NCI-H2107 treated with DMSO at 0.1 percent for 48 hours (cell line): ENCODE results near the gene INPP5F.
"Not testable (repeated sequence)": the region's sequence is repeated elsewhere in the genome, so short reads cannot be mapped to it uniquely, and the experiment has no call there.

Experiments used
- DNase-seq: peaks from one replicate; lab custom pipeline; 2025; ENCODE audit not compliant: unreplicated experiment; lab: John Stamatoyannopoulos, UW

The INPP5F gene

DNA sequence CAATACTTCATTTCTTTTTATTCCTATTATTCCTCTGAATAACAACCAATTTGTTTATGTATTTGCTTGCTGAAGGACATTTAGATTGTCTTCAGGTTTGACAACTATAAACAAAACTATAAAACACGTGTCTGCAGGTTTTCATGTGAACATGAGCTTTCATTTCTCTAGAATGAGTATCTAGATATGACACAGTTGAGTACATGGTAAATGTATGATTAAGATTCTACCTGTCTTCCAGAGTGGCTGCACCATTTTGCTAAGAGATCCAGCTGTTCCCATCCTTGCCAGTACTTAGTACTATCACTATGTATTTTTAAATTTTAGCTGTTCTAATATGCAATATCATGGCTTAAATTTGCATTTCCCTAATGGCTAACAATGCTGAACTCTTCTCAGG is 136.7 kb downstream of the INPP5F start:
- no peak for DNase-seq

- DNase-seq: no peak
Measured at GRCh38 chr10:119863951-119864565, 138.2 kb downstream of the INPP5F start.

- no peak for DNase-seq
Measured at GRCh38 chr10:119865699-119866240, 139.9 kb downstream of the INPP5F start.

DNA sequence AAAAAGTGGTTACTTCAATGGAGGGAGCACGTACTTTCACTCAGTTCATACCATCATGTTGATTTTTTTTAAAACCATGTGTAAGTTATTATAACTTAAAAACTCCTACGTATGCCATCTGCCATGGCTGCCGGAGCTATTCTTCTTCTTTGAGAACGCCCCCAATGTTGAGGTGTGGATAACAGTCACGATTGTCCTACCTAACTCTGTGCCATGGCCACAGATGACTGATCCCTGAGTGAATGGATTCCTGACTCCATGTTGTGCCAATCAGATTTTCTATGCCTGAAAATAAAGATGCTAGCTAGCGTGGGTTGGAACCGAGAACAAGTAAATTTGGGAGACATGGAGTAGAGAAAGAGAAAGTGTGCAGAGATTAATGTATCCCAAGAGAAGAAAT is 141.5 kb downstream of the INPP5F start:
- no peak for DNase-seq

DNA sequence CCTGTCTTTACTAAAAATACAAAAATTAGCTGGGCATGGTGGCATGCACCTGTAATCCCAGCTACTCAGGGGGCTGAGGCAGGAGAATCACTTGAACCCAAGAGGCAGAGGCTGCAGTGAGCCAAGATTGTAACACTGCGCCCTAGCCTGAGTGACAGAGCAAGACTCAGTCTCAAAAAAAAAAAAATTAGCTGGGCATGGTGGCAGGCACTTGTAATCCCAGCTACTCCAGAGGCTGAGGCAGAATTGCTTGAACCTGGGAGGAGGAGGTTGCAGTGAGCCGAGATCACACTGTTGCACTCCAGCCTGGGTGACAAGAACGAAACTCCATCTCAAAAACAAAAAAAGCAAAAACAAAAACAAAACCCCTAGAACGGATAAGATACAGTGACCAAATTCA is 143.5 kb downstream of the INPP5F start:
- not testable (repeated sequence) for DNase-seq

DNA sequence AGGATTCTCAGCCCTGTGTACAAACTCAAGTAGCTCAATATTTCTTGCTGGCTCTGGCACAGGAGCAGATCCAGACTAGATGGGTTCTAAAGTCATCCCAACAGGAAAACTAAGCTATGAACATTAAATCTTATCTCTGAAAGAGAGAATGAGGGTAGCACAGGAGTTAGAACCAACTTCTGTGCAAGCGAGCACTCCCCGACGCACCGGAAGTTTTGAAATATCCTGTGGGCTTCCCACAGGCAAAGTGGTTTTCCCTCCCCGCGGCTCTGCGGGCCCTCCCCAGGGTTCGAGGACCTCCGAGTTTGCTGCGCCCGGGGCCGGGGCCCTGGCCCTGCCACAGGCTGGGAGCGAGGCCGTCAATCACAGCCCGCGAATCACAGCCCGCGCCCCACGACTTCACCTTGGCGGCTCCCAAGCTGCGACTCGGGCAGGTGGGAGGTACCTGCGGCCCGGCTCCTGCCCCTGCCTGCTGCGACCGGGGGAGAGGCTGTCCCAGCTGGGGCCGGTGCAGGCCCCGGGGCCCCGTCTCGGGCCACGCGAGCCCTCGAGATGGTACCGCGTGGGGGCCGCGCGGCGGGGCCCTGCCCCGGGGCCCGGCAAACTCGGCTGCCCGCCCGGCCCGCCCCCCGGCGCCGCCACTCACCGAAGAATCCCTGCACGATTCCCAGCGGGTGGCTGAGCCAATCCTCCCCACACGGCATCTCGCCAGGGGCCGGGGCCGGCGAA is 146.2 kb downstream of the INPP5F start:
- no peak for DNase-seq

DNA sequence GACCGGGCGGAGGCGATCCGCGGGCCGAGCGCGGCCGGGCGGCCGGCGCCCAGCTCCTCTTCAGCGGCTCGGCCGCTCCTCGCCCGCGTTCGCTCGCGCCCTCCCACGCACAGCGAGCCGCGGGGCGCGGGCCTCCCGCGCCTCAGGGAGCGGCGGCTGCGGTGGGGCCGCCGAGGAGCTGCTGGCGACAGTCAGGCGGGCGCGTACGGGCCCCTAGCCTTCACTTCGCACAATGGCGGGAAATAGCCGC is 146.7 kb downstream of the INPP5F start, which contains the start of gene MCMBP:
MCMBP (minus strand) TSS at position 234 of the 250 bp plus-strand sequence. CDS start 259 bp downstream, outside the sequence.
- DNase-seq: no peak

- DNase-seq: peak; percentile 45
Measured at GRCh38 chr10:119872860-119873681, 147.2 kb downstream of the INPP5F start.

DNA sequence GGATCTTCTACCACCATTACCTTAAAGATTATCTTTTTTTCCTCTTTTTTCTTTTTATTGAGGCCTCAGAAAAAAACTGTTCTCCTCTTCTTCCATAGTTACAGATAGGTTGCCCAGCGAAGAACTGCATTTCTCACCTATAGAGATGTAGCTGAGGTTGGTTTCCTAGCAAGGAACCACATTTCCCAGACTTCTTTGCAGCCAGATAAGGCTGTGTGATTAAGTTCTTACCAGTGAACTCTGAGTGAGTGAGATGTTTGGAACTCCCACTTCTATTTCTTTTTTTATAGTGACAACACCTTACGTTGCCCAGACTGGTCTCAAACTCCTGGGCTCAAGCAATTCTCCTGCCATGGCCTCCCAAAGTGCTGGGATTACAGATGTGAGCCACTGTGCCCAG is 152.7 kb downstream of the INPP5F start:
- no peak for DNase-seq
